ENCODE data around the gene ARSG.

- TF ChIP-seq POLR2A (IDR thresholded peaks at IDR 0.05; ENCODE audit: low read length) (no peak), GATA1 (IDR thresholded peaks at IDR 0.05; ENCODE audit: low read depth, low read length) (no peak)
These were observed 2.9 kb downstream of the ARSG start for GRCh38 chr17:68294196-68294555.
